NK-92 (cell line): Measurements from ENCODE around the gene REN.

Source experiments
- DNase-seq: peaks from one replicate; lab custom pipeline; 2025; ENCODE audit not compliant: unreplicated experiment; lab: John Stamatoyannopoulos, UW

Gene REN

DNA sequence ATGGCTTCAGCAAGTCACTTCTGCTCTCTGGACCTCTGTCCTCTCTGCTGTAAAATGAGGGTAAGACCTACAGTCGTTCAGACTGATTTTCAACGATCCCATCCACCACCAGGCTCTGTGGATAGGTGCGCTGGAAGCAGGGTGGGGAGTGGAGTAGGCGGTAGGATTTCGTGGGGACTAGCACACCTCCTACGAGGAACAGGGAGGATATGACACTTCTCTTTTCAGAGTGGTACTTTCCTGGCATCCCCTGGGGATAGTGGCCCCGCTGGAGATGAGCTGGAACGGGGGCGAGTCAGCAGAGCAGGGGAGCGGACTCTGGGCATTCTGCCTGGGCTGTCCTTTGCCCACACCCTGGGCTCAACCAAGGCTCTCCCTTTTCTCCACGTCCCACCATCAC lies 32.0 kb downstream of the REN start:
- DNase-seq, result no peak

DNA sequence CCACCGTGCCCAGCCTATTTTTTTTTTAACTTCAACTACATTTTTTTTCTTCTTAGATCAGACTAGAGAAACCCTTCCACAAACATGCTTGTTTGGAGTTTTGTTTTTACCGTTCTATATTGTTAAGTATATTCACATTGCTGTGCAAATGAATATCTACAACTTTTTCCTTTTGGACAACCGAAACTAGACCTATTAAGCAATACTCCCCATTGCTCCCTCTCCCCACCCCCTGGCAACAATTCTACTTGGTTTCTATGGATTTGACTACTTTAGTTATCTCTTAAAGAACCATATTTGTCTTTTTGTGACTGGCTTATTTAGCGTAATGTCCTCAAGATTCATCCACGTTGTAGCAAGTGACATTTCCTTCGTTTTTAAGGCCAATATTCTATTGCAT lies 33.4 kb downstream of the REN start:
- no peak for DNase-seq

- no peak for DNase-seq
These were observed 34.2 kb downstream of the REN start for GRCh38 chr1:204131978-204132377.

DNA sequence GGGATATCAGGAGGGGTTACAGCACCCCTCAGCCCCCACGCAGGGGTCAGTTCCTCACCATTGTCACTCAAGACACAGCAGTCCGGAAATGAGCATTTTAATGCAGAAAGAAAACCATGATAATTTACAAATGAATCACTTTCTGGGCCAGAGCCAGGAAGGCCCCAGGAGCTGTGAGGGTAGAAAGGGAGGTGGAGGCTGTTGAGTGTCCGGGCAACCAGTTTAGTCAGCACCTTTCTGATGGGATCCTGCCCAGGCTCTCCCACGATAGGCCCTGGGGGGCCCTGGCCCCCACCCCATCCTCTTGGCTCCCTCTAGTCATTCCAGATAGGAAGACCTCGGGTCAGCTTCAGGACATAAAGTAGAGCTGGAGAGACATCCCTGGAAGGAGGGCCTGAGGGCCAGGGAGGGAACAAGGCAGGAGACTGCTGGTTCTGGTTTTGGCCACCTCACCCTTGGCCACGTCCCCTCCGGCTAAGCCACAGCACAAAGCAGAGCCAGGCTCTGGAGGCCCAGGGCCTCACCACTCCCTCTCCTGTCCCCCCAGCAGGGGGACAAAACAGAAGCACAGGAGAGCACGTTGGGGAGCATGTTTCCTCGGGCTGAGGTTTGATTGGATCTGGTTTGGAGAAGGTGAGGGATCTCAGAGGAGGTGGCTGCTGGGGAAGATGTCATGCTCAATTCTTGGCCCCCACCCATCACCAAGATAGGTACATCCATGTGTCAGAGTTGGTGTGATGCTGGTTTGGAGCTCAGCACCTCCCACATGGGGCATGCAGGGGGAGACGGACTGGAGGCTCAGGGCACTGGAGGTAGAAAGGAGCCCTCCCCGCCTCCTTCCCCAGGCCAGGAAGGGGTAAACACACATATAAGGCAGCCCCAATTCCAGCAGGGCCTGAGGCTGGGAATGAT lies 34.9 kb downstream of the REN start:
- no peak for DNase-seq

GRCh38 chr1:204130178-204130577 lies 36.0 kb downstream of the REN start:
- DNase-seq, result no peak

- no peak for DNase-seq
These were observed 36.9 kb downstream of the REN start for GRCh38 chr1:204128964-204129896.

DNA sequence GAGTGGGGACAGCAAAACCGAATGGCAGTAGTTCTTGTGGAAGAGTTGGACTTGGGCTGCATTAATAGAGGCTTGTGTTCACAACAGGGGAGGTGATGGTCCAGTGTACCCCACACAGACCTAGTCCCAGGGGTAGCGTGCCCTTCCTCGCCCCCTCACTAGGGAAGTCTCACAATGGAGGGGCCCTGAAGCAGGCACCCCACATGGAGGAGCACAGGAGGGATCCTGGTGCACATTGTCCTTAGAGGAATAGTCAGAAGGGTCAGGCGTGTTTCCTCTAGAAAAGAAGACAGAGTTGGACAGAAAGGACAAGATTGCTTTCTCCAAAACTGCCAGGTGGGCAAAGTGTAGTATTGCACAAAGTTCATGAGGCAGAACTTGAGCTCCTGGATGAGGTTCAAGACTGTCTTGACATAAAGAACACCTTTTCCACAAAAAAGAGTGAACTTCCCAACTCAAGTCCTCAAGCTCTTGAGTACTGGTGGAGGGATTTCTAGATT lies 37.6 kb downstream of the REN start:
- no peak for DNase-seq

DNA sequence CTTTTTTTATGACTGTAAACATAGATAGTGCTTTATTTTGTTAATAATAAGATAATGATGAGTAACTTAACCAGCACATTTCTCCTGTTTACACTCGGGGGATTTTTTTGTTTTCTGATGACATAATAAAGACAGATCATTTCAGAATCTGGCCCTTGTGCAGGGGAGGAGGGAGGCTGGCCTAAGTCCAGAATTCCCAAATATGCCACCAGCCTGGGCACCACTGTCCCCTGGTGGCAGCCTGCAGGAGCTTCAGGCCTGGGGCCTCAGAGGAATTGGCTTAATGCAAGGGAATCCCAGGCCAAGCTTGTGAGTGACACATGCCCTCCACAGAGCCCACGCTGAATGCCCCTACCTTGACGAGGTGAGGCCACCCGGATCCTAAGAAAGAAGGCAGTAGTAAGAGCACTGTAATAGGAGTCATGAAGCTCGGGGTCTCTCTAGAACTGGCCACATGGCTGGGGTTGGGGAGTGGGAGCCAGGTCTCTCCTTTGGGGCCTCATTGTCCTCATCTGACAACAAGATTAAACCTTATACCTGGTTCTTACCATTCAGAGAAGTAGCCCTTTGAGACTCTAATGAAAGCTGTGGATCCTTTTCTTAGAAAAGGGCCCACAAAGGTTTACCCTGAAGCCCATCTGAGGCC lies 38.4 kb downstream of the REN start:
- DNase-seq, result no peak

- DNase-seq, result no peak
These were observed 39.2 kb downstream of the REN start for GRCh38 chr1:204126956-204127355.

- DNase-seq, result no peak
These were observed 39.8 kb downstream of the REN start for GRCh38 chr1:204126386-204126785.

DNA sequence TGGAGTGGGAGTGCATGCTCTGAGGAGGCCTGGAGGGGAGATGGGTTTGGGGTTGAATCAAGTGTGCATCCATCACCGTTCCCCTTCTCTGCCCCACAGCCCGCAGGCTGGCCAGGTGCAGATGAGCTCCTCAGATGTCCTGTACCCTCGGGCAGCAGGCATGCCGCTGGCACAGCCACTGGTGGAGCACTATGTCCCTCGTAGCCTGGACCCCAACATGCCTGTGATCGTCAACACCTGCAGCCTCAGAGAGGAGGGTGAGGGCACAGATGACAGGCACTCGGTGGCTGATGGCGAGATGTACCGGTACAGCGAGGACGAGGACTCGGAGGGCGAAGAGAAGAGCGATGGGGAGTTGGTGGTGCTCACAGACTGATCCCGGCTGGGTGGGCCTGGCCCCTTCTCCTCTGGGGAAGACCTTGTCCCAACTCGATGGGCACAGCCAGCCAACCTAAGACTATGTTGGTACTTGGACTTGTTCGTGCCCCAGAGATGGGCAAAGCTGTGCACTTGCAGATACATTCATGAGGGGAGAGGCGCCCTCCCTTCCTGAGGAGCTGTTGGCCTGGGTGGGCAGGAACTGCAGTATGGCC lies 40.3 kb downstream of the REN start:
- no peak for DNase-seq

DNA sequence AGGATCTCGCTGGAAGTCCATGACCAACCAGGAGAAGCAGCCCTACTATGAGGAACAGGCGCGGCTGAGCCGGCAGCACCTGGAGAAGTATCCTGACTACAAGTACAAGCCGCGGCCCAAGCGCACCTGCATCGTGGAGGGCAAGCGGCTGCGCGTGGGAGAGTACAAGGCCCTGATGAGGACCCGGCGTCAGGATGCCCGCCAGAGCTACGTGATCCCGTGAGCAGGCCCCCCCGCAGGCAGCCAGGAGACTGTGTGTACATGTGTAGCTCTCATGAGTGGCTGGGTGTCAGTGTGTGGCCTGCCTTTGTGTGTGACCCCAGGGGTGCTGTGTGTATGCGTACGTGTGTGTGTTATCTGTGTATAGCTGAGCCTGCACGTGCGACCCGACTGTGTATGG lies 41.5 kb downstream of the REN start:
- DNase-seq, result no peak

DNA sequence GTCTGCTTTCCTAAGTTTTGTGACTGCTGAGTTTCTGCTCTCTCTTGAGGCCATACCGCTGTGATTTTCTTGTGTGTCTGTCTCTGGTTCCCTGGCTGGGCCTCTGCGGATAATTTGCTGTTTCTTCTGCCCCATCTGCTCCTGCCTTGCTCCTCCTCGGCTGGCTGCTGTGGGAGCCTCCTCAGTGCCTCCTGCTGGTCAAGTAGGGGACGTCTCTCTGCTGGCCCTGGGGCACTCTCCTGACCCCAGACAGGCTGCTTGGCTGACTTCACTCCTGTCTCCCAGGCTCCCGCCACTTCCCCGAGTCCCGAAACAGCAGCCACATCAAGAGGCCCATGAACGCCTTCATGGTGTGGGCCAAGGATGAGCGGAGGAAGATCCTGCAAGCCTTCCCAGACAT lies 42.8 kb downstream of the REN start:
- no peak for DNase-seq

DNA sequence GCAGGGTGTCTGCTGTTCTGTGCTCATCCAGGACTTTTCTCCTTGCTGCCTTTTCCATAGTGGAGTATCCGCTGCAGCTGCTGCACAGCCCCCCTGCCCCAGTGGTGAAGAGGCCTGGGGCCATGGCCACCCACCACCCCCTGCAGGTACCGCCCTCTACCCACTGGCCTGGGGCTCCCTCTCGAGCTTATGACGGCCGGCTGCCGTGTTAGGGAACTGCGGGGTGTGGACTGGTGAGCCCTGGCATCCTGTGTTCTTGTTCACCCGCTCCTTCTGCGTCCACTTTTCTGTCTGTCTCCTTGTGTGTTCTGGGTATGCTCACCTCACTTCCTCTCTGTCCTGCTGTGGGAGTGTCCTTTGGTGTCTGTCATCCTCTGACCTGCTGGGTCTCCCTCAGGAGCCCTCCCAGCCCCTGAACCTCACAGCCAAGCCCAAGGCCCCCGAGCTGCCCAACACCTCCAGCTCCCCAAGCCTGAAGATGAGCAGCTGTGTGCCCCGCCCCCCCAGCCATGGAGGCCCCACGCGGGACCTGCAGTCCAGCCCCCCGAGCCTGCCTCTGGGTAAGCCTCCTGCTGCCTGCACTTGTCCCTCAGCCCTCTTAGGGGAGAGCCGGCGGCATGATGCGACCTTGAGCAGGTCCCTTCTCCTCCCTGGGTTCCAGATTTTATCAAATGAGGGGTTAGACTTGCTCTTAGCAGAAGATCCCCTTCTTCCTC lies 44.1 kb downstream of the REN start:
- DNase-seq, result no peak

GRCh38 chr1:204116539-204116938 lies 49.6 kb downstream of the REN start:
- no peak for DNase-seq

- DNase-seq, result no peak
These were observed 51.0 kb downstream of the REN start for GRCh38 chr1:204115116-204115515.

GRCh38 chr1:204114606-204115005 lies 51.5 kb downstream of the REN start:
- DNase-seq, result no peak

DNA sequence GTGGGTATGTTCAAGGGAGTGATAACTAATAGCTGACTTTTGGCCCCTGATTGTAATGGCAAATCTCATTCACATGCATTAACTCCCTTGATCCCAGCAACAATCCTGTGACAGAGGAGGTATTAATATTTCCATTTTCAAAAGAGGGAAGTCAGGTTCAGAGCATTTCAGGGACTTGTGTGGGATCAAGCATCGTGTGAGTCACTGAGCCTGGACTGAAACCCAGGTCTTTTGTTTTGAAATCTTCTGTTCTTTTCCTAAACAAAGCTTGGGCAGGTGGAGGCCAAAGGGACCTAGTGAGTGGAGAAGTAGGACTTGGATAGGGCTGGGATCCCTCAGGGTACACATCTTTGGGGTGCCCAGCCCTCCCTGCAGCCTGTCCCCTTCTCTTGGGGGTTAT lies 52.2 kb downstream of the REN start:
- DNase-seq, result no peak

GRCh38 chr1:204112876-204113730 lies 53.0 kb downstream of the REN start:
- no peak for DNase-seq
